T47D (cell line): ENCODE results near the gene TCFL5.

Experiments
- DNase-seq, 2 experiments: peaks; one replicate each; pipeline versions ENCODE4 v3.0.0 to v3.0.0-alpha.2; 2011 to 2012; ENCODE audit warnings: low read depth in 1 of 2, low spot score in 1 of 2
- JUND ChIP-seq: IDR thresholded peaks from 2 replicates; pipeline ENCODE4 v1.6.1; 2012; ENCODE audit warnings: low read depth
- in situ Hi-C: cut with HindIII; loops from 2 replicates; pipeline ENCODE4 v1.10.0; 2016; ENCODE audit warnings: low sequenced_read_pairs, low pct_unique_long_range_greater_than_20kb

TCFL5 gene

GRCh38 chr20:62891111-62891510 lies 29.5 kb upstream of the TCFL5 start:
- in situ Hi-C loops: no loop called here
- TF ChIP-seq JUND: no peak
- DNase-seq: no peak

DNA sequence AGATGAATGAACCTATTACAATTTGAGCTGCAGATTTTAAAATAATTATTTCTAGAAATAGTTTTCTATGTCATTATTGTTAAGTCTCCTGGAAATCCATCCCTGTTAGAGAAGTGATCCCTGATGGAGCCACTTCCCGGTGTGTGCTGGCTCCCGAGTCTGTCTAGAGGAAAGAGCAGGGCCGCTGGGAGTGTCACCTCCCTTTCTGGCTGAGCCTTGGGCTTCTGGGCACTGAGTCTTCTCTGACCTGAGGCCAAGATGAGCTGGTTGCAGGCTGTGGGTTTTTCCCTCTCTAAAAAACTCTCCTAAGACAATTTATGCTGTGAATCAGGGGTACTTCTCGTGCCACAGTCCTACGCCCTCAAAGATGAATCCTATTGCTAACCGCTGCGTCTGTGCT lies 28.8 kb upstream of the TCFL5 start:
- in situ Hi-C loops: no loop called here
- no peak for DNase-seq
- no peak for TF ChIP-seq JUND

DNA sequence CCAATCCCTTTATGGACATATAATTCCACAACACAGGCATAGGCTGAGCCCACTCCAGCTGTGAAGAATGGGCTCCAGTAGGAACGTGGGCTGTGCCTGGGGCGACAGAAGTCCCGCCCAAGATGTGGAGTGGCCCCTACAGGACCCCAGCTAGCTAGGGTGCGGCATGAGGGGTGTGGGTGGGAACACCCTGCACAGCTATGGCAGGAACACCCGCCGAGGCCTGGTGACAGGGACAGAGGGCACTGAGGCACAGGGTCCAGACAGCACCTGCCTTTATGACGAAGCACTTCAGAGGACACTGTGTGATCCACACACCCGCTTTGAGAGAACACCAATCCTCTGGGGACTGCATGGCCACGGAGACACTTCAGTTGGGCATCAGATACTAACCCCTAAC lies 28.2 kb upstream of the TCFL5 start:
- in situ Hi-C loops: no loop called here
- TF ChIP-seq JUND: no peak
- no peak for DNase-seq

GRCh38 chr20:62889411-62889810 lies 27.8 kb upstream of the TCFL5 start:
- TF ChIP-seq JUND: no peak
- in situ Hi-C loops: no loop called here
- no peak for DNase-seq

GRCh38 chr20:62888910-62889309 lies 27.3 kb upstream of the TCFL5 start:
- in situ Hi-C loops: no loop called here
- TF ChIP-seq JUND: no peak
- DNase-seq: no peak

DNA sequence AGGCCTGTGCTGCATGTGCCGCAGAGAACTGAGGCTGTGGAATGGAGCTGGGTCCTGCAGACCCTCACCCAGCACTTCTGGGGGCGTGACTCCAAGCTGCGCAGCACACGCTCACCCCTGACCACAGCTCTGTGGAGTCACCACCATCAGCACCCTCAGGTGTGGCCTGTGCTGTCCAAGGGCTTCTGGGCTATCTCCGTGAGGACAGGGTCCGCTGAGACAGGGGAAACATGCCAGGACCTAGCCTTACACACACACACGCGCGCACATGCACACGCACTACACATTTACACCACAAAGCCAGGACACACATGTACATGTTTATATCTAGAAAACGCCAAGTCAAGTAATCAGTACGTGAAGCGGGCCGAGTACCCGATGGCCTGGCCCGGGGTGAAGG lies 26.8 kb upstream of the TCFL5 start:
- no peak for TF ChIP-seq JUND
- in situ Hi-C loops: no loop called here

GRCh38 chr20:62887860-62888239 lies 26.2 kb upstream of the TCFL5 start:
- in situ Hi-C loops: no loop called here
- no peak for DNase-seq

More for the DNA sequence above, 26.8 kb upstream of the TCFL5 start:
- DNase-seq: no peak

DNA sequence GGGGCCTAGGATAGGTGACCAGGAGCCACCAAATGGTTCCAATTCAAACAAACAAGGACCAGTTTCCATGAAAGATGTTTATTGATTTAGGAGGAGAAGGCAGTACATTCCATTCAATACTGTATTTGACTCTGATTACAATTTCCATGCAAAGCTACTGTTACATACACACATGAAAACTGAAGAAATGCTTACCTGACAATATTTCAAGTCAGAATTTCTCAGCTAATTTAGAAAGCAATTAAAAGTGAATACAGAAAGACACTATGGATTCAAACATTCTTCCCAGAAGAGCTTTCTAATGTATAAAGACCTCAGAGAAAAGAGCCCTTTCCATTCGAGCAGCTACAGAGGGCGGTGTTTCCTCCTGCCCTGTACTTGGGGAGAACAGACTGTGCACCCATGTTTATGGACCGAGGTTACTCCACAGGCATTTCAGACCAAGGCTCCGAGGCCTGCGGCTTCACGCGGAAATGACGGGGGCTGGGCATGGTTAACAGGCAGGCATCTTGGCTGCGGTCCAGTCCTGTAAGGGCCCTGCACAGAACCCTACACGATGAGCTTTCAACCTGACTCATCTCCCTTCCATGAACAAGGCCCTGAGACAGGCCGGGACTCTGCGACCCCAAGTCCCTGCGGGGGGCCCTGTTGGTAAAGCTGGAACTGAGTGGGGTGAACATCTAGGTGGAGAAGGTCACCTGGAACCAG lies 25.7 kb upstream of the TCFL5 start:
- DNase-seq: no peak
- in situ Hi-C loops: no loop called here

More at GRCh38 chr20:62887860-62888239, 26.2 kb upstream of the TCFL5 start:
- TF ChIP-seq JUND: no peak

DNA sequence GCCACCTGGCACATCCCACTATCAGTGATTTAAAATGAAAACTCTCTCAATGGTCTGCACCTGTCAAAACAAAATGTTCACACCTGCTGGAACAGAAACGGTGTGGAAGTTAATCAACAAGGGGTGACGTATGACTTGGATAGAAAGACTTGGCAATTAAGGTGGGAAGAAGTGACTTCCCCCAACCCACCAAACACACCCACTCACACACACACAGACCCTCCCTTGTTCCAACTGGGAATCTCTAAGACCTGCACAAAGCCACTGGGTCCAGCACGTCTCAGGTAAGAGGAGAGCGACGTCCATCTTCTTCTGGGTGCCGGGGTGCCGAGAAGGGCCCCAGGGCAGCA lies 25.1 kb upstream of the TCFL5 start:
- no peak for TF ChIP-seq JUND
- in situ Hi-C loops: no loop called here
- DNase-seq: no peak

More for the DNA sequence above, 25.7 kb upstream of the TCFL5 start:
- no peak for TF ChIP-seq JUND

DNA sequence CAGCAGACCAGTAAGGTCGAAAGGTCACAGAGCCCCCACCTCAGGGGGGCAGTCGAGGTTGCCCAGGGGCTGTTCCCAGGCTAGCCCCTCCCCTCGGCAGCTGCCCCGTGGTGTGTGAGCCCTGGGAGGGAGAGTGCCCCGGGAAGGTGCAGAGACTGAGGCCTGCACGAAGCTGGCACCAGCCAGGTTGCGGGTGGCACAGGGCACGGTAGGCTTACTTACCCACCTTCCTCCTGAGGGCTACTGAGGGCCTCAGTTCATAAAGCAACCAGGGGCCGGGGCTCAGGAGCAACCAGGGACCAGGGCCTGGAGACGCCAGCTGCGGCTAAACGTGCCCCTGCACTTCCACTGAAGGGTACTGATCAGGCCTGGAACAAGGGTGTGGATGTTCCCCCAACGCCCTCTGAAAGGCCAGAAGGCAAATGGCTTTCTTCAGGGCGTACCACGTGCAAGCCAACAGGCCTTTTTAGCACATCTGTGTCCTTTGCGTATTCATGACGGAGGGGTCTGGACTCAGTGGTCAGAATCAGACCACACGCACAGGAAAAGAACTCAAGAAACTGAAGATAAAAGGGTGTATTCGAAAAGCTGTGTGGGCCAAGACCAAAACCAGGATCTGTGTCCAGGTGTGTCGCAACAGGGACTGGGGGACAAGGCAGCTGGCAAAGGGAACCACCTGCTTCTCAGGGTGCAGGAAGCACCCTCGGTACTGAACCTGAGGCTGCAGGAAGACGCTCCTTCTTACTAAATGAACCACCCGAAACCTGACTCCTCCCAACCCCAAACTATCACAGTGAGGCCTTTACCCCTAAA lies 24.5 kb upstream of the TCFL5 start:
- in situ Hi-C loops: no loop called here
- no peak for TF ChIP-seq JUND
- DNase-seq: no peak

GRCh38 chr20:62885046-62885895 lies 23.6 kb upstream of the TCFL5 start:
- in situ Hi-C loops: no loop called here
- DNase-seq: no peak
- no peak for TF ChIP-seq JUND

DNA sequence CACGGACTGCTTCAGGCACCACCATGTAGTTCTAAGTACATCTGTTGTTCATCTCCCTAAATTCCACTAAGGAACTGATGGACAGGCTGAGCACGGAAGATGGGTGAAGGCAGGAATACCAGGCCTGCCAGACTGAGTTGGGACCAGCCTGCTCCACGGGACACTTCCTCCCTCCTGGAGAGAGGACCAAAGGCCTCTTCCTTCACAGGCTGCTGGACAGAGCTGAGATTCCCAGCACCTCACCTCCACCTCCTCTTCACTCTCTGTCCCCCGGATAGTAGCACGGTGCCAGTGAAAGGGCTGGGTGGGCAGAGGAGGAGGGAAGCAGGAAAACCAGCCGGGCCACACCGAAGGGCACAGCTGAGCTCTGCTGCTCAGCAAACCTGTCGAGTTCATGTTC lies 22.9 kb upstream of the TCFL5 start:
- DNase-seq: no peak
- in situ Hi-C loops: no loop called here
- no peak for TF ChIP-seq JUND

GRCh38 chr20:62882426-62882825 lies 20.8 kb upstream of the TCFL5 start:
- in situ Hi-C loops: no loop called here
- TF ChIP-seq JUND: no peak
- DNase-seq: no peak
